HEK293 (cell line): Measurements from ENCODE around the gene EGFR.

Experiments used
- CTCF ChIA-PET: fragments of 350-600 bp; formaldehyde crosslinking; extraction: SDS; loops from one replicate; lab custom pipeline; 2021; ENCODE audit warnings: antibody characterized with exemption; lab: Yijun Ruan, JAX
- POLR2A ChIA-PET: fragments of 300-600 bp; formaldehyde crosslinking; extraction: SDS; loops from one replicate; lab custom pipeline; 2020; ENCODE audit warnings: antibody characterized with exemption, inconsistent platforms; lab: Yijun Ruan, JAX
- H3K27ac ChIP-seq: fragments of 200-500 bp; sonication (Bioruptor generic); 2 replicates; pipeline ENCODE4 v1.5.1; 2014; ENCODE audit warnings: low read depth, low read length, control low read depth, inconsistent platforms; ENCODE audit errors: extremely low read depth
- H3K36me3 ChIP-seq, 2 experiments: fragments of 200-500 bp in 1 of 2; sonication (Bioruptor generic) in 1 of 2; 1 replicate in 1 of 2; 2 replicates in 1 of 2; pipeline ENCODE4 v1.5.1; 2014 to 2017; ENCODE audit warnings: inconsistent platforms in 2 of 2, low read length in 2 of 2; ENCODE audit not compliant: control insufficient read depth in 2 of 2, insufficient read depth in 1 of 2
- H3K4me1 ChIP-seq: fragments of 200-500 bp; sonication (Bioruptor generic); 2 replicates; pipeline ENCODE4 v1.5.1; 2014; ENCODE audit warnings: mild to moderate bottlenecking, low read length, inconsistent platforms; ENCODE audit not compliant: control insufficient read depth, insufficient read depth
- H3K4me3 ChIP-seq: 2 replicates; pipeline ENCODE4 v1.5.1; 2011; ENCODE audit warnings: low read depth, mild to moderate bottlenecking, control low read depth, low read length, moderate library complexity
- H3K9me3 ChIP-seq: fragments of 200-500 bp; sonication (Bioruptor generic); 2 replicates; pipeline ENCODE4 v1.5.1; 2014; ENCODE audit warnings: low read depth, low read length, inconsistent platforms; ENCODE audit not compliant: control insufficient read depth, insufficient read depth
- BCL11A ChIP-seq: fragments of 450-650 bp; formaldehyde crosslinking; IDR thresholded peaks from 2 replicates; pipeline ENCODE4 v1.5.1; 2016; ENCODE audit warnings: low read depth, missing biosample characterization, missing genetic modification characterization
- HIC1 ChIP-seq: fragments of 450-650 bp; formaldehyde crosslinking; IDR thresholded peaks from 2 replicates; pipeline ENCODE4 v1.5.1; 2016; ENCODE audit warnings: missing biosample characterization, missing genetic modification characterization
- HOXC10 ChIP-seq: sonication (generic); formaldehyde crosslinking; IDR thresholded peaks from 2 replicates; pipeline ENCODE4 v1.8.1; 2023; ENCODE audit warnings: mild to moderate bottlenecking, missing genetic modification reagents
- PRDM6 ChIP-seq: fragments of 450-650 bp; formaldehyde crosslinking; IDR thresholded peaks from 2 replicates; pipeline ENCODE4 v1.5.1; 2017; ENCODE audit warnings: missing biosample characterization, missing genetic modification characterization
- SP7 ChIP-seq: fragments of 450-650 bp; formaldehyde crosslinking; IDR thresholded peaks from 2 replicates; pipeline ENCODE4 v1.5.1; 2016; ENCODE audit warnings: missing biosample characterization, missing genetic modification characterization
- TCF7L2 ChIP-seq: IDR thresholded peaks from 2 replicates; pipeline ENCODE4 v1.6.1; 2011; ENCODE audit warnings: low read depth, mild to moderate bottlenecking, inconsistent platforms, low read length, moderate library complexity, borderline replicate concordance
- ZBTB21 ChIP-seq: fragments of 450-650 bp; formaldehyde crosslinking; IDR thresholded peaks from 2 replicates; pipeline ENCODE4 v1.5.1; 2017; ENCODE audit warnings: missing biosample characterization, missing genetic modification characterization
- ZBTB7A ChIP-seq: fragments of 450-650 bp; formaldehyde crosslinking; IDR thresholded peaks from 2 replicates; pipeline ENCODE4 v1.5.1; 2016; ENCODE audit warnings: low read depth, missing biosample characterization, missing genetic modification characterization
- ZBTB8A ChIP-seq: fragments of 450-650 bp; formaldehyde crosslinking; IDR thresholded peaks from 2 replicates; pipeline ENCODE4 v1.5.1; 2016; ENCODE audit warnings: missing biosample characterization, missing genetic modification characterization
- ZEB2 ChIP-seq: fragments of 450-650 bp; formaldehyde crosslinking; IDR thresholded peaks from 2 replicates; pipeline ENCODE4 v1.5.1; 2016; ENCODE audit warnings: missing biosample characterization, missing genetic modification characterization
- ZFHX2 ChIP-seq: fragments of 450-650 bp; formaldehyde crosslinking; conservative IDR thresholded peaks from 2 replicates; pipeline ENCODE4 v1.5.1; 2016; ENCODE audit warnings: missing biosample characterization, missing genetic modification characterization
- ZIC2 ChIP-seq: fragments of 450-650 bp; formaldehyde crosslinking; IDR thresholded peaks from 2 replicates; pipeline ENCODE4 v1.5.1; 2016; ENCODE audit warnings: missing biosample characterization, missing genetic modification characterization
- ZNF10 ChIP-seq: fragments of 450-650 bp; formaldehyde crosslinking; IDR thresholded peaks from 2 replicates; pipeline ENCODE4 v1.5.1; 2017; ENCODE audit warnings: missing biosample characterization, missing genetic modification characterization
- ZNF138 ChIP-seq: fragments of 450-650 bp; formaldehyde crosslinking; IDR thresholded peaks from 2 replicates; pipeline ENCODE4 v1.5.1; 2016; ENCODE audit warnings: missing biosample characterization, missing genetic modification characterization, borderline replicate concordance
- ZNF174 ChIP-seq: fragments of 450-650 bp; formaldehyde crosslinking; IDR thresholded peaks from 2 replicates; pipeline ENCODE4 v1.5.0; 2017; ENCODE audit warnings: missing biosample characterization, mild to moderate bottlenecking, missing genetic modification characterization
- ZNF202 ChIP-seq: fragments of 450-650 bp; formaldehyde crosslinking; IDR thresholded peaks from 2 replicates; pipeline ENCODE4 v1.5.1; 2016; ENCODE audit warnings: missing biosample characterization, missing genetic modification characterization, borderline replicate concordance
- ZNF24 ChIP-seq: fragments of 450-650 bp; formaldehyde crosslinking; IDR thresholded peaks from 2 replicates; pipeline ENCODE4 v1.5.1; 2016; ENCODE audit warnings: missing biosample characterization, missing genetic modification characterization
- ZNF248 ChIP-seq: fragments of 450-650 bp; formaldehyde crosslinking; IDR thresholded peaks from 2 replicates; pipeline ENCODE4 v1.5.1; 2017; ENCODE audit warnings: missing biosample characterization, missing genetic modification characterization
- ZNF416 ChIP-seq: fragments of 450-650 bp; formaldehyde crosslinking; IDR thresholded peaks from 2 replicates; pipeline ENCODE4 v1.5.1; 2016; ENCODE audit warnings: missing biosample characterization, missing genetic modification characterization
- ZNF426 ChIP-seq: fragments of 450-650 bp; formaldehyde crosslinking; IDR thresholded peaks from 2 replicates; pipeline ENCODE4 v1.5.1; 2017; ENCODE audit warnings: missing biosample characterization, missing genetic modification characterization, mild to moderate bottlenecking, inconsistent platforms, moderate library complexity
- ZNF529 ChIP-seq: fragments of 450-650 bp; formaldehyde crosslinking; IDR thresholded peaks from 2 replicates; pipeline ENCODE4 v1.5.1; 2017; ENCODE audit warnings: missing genetic modification characterization, missing biosample characterization; ENCODE audit not compliant: insufficient replicate concordance
- ZNF548 ChIP-seq: fragments of 450-650 bp; formaldehyde crosslinking; IDR thresholded peaks from 2 replicates; pipeline ENCODE4 v1.5.1; 2016; ENCODE audit warnings: missing biosample characterization, missing genetic modification characterization
- ZNF621 ChIP-seq: fragments of 450-650 bp; formaldehyde crosslinking; IDR thresholded peaks from 2 replicates; pipeline ENCODE4 v1.5.1; 2017; ENCODE audit warnings: missing biosample characterization, missing genetic modification characterization
- ZNF626 ChIP-seq: fragments of 450-650 bp; sonication (Bioruptor Pico); formaldehyde crosslinking; IDR thresholded peaks from 2 replicates; pipeline ENCODE4 v1.5.1; 2018; ENCODE audit warnings: missing biosample characterization, missing genetic modification characterization, inconsistent platforms
- ZNF658 ChIP-seq: fragments of 450-650 bp; formaldehyde crosslinking; IDR thresholded peaks from 2 replicates; pipeline ENCODE4; 2016; ENCODE audit warnings: missing biosample characterization, missing genetic modification characterization
- ZNF677 ChIP-seq: fragments of 450-650 bp; IDR thresholded peaks from 2 replicates; pipeline ENCODE4 v1.5.0; 2018; ENCODE audit warnings: missing biosample characterization, mild to moderate bottlenecking, missing genetic modification characterization, moderate library complexity
- ZNF777 ChIP-seq: fragments of 450-650 bp; formaldehyde crosslinking; IDR thresholded peaks from 2 replicates; pipeline ENCODE4 v1.5.1; 2017; ENCODE audit warnings: missing biosample characterization, missing genetic modification characterization, borderline replicate concordance
- ZNF837 ChIP-seq: fragments of 450-650 bp; formaldehyde crosslinking; IDR thresholded peaks from 2 replicates; pipeline ENCODE4 v1.5.1; 2016; ENCODE audit warnings: missing biosample characterization, missing genetic modification characterization
- ZNF843 ChIP-seq: fragments of 450-650 bp; formaldehyde crosslinking; IDR thresholded peaks from 2 replicates; pipeline ENCODE4 v1.5.1; 2016; ENCODE audit warnings: missing biosample characterization, missing genetic modification characterization

The EGFR gene

GRCh38 chr7:55085511-55086412 is 66.9 kb downstream of the EGFR start:
- no peaks in the 10 kb centered on the region for H3K9me3 ChIP-seq
- TF ChIP-seq ZNF548 (no peak), ZNF529 (tag by site-specific recombination) (no peak), SP7 (tag by site-specific recombination) (no peak), ZNF202 (tag by site-specific recombination) (no peak), HIC1 (no peak), ZNF658 (tag by site-specific recombination) (no peak), TCF7L2 (no peak), ZNF24 (tag by site-specific recombination) (no peak), ZNF248 (tag by site-specific recombination) (no peak), BCL11A (tag by site-specific recombination) (no peak), ZNF677 (tag by site-specific recombination) (no peak), ZNF416 (no peak), ZNF426 (tag by site-specific recombination) (no peak)
- ChIA-PET POLR2A (interaction anchor here (0.7 kb wide), 1 partner anchor 20 kb away, joined by 4 read pairs; no protein-coding TSS in a partner anchor), CTCF (interaction anchor here (0.6 to 0.8 kb wide), 2 partner anchors 96 to 169 kb away, joined by 3 read pairs; no protein-coding TSS in a partner anchor)
- H3K36me3 ChIP-seq: no peaks in the 10 kb centered on the region
- H3K4me3 ChIP-seq: no peak overlapping the region
- H3K27ac ChIP-seq: no peak overlapping the region
- H3K4me1 ChIP-seq: peaks cover 5% of the 10 kb centered on the region

- Histone ChIP-seq H3K36me3 (no peaks in the 10 kb centered on the region), H3K9me3 (no peaks in the 10 kb centered on the region), H3K27ac (no peak overlapping the region), H3K4me3 (no peak overlapping the region), H3K4me1 (peaks cover 5% of the 10 kb centered on the region)
- CTCF ChIA-PET: interaction anchor here (0.6 to 0.8 kb wide), 2 partner anchors 97 to 168 kb away, joined by 3 read pairs; no protein-coding TSS in a partner anchor
- POLR2A ChIA-PET: interaction anchor here (0.7 kb wide), 2 partner anchors 21 to 1000 kb away, joined by 4 to 5 read pairs; no protein-coding TSS in a partner anchor
- TF ChIP-seq HOXC10 (CRISPR knock-in tag) (no peak), ZNF138 (tag by site-specific recombination) (no peak), ZNF621 (no peak), ZNF202 (tag by site-specific recombination) (no peak), PRDM6 (tag by site-specific recombination) (peak; percentile 14; the same call in 1 of the 2 replicates), ZBTB7A (tag by site-specific recombination) (no peak), ZIC2 (tag by site-specific recombination) (peak; percentile 59), ZNF174 (tag by site-specific recombination) (no peak), ZNF416 (no peak), ZFHX2 (tag by site-specific recombination) (0 out of 2 replicates have a peak, but pooled peaks have one; percentile 33), ZEB2 (tag by site-specific recombination) (no peak), ZBTB8A (tag by site-specific recombination) (no peak), ZNF843 (no peak), ZNF626 (tag by site-specific recombination) (no peak), ZBTB21 (no peak), ZNF10 (tag by site-specific recombination) (no peak), ZNF777 (no peak), ZNF837 (tag by site-specific recombination) (no peak)
Measured at GRCh38 chr7:55086413-55087201, 67.8 kb downstream of the EGFR start.
